GF-D8 (cell line): Measurements from ENCODE around the gene SEC22A.
A peak's percentile ranks its signal among the peaks of the same experiment; 100 is the strongest.

Experiments
- DNase-seq: peaks from one replicate; lab custom pipeline; 2025; lab: John Stamatoyannopoulos, UW

SEC22A gene, protein sequence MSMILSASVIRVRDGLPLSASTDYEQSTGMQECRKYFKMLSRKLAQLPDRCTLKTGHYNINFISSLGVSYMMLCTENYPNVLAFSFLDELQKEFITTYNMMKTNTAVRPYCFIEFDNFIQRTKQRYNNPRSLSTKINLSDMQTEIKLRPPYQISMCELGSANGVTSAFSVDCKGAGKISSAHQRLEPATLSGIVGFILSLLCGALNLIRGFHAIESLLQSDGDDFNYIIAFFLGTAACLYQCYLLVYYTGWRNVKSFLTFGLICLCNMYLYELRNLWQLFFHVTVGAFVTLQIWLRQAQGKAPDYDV

DNA sequence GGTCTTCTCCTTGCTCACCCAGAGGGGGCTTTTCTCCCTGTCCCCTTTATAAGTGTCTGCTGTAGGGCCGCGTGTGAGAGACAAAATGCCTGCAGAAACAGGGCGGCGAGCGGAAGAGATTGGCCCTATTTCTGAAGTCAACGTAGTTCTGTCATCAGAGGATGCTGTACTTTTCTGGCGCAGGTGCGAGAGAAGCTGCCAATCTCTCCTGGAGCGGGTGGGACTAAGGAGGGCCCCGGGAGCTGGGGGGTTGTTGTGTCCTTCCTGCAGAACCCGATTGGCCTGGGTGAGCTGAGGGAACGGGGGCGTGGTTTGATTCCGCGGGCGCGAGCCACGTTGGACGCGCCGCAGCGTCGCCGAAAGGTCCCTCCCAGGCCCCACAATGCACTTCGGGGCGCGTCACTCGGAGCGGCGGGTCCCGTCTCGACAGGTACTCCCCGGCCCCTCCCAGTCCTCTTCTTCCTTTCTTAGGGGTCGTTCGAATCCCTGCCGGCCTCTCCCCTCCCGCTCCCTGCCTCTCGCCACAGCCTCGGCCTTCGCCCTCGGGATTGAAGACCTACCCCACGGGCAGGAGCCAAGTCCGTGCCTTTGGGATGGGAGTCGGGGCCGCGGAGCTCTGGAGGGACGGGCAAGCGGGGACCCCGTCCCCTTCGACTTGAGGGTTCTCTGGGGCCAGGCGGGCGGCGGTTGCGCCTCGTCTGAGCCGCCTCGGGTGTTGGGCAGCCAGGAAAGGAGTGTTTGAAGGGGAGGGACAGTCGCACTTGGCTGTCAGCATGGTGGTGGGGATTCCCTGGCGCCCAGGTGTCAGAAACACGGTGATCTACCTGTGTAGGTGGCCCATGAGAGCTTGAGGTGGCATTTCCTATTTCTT is at the start of gene SEC22A:
TSS of gene SEC22A (plus strand) at position 387 of the 871 bp plus-strand sequence. CDS start 7,275 bp downstream, outside the sequence.
- peak; percentile 78 for DNase-seq

DNA sequence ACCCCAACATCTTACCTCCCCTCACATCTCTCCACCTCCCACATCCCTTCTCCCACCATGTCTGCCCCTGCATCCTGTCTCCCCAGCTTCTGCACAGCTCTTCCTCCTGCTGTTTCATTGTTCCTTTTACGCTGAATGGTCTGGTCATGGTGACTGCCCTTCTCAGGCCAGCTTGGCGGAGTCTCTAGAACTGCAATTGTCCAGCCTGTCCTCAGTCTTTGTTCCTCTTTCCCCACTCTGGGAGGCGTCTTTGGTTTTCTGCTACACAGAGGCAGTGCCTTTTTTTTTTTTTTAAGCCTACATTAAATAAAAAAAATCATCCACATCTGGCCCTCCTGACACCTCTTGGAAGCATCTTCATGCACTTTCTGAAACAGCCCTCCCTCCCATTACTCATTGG is 49.1 kb upstream of the SEC22A start:
- no peak for DNase-seq

DNA sequence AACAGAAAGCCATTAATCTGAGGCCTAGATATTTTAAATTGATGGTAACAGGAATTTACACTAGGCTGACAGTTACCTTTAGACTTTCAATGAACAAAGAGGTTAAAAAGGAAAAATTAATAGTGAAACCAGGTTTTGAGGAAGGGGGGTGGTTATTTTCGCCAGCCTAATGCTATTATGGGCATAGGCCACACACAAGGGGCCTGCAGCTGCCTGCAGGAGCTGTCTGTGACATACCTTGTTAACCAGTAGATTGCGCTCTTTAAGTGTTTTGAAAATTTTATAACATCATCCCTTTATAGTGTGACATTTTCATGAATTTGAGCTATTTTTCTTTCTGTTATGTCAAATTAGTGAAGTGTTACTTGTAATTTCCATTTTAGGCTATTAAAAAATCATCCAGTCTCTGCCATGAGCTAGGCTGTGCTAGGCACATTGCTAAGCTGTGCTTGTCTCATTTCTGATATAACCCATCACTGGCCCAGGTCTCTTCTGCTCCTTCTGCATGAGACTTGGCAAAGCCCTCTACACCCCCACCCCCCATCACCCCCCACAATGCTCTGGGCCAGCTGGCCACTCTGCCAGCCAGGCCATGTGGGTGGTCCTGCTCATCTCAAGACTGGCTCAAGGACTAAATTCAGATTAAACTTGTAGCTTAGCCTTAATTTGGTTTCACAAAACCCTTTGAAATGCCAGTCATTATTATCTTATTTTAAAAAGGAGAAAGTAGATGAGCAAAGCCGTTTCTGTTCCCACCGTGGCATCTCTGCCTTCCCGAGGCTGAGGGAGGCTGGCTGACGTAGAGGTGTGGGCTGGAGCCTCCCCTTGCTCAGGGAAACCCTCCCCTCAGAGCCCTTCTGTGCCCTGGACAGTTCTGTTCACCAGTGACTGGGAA is 48.4 kb upstream of the SEC22A start:
- DNase-seq: no peak

DNA sequence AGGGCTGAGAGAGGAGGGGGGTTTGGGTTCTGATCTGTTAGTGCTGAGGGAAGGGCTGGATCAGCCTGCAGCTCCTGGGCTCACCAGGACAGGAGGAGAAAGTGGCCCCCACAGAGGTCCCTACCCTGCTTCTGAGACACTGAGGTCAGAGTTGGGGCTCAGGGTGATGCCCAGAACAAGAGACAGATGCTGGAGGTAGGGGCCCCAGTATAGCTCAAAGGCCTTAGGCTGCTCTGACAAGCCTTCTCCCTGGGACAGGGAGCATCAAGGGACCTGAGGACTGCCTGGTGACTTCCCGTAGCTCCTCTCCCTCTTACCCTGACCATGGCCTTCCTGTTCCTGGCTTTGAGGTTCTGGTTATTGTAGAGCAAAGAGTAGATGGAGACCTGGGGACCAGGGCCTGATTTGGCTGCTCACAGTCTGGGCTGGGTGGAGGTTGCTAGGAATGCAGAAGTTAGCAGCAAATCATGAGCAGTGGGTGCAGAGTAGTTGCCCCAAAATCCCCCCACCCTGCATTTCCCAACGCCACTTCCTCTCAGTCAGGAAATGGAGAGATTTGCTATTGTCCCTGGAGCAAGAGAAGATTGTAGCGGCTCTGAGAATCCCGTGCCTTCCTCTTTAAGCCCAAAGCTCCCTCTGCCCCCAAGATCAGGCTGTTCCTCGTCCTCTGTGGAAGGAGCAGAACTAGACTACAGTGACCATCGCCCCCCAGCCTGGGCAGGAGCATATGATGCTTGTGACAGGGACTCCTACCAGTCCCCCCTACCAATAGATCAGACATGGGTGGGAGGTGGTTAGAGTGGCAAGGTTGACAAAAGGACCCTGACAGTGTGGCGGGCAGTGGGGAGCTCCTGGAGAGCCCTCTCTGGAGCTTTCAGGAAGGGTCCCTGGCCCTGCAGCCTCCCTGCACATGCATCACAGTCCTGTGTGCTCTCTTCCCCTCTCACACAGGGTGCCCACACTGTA is 47.4 kb upstream of the SEC22A start:
- no peak for DNase-seq

DNA sequence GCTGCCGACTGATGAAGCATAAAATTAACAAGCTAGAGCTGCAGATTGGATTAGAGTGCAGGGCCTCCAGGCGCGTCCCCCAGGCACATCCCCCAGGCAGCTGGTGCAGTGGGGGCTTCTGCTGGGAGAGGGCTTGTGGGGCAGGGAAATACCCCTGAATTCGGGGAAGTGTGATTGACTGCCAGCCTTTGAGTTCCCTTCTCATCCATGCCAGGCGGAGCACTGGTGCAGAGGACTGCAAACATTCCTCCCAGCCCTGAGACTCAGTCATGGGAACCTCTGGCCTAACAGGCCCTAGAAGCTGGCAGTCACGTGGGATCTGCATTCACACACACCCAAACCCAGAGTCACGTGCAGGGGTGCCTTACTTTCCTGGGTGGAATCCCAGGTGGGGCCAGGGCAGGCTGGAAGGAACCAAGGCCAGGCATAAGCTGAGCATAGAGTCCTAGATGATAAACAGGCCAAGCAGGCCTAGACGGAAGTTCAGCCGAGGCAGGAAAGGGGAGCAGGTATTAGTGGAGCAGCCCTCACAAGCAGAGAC is 46.2 kb upstream of the SEC22A start:
- DNase-seq: no peak

DNA sequence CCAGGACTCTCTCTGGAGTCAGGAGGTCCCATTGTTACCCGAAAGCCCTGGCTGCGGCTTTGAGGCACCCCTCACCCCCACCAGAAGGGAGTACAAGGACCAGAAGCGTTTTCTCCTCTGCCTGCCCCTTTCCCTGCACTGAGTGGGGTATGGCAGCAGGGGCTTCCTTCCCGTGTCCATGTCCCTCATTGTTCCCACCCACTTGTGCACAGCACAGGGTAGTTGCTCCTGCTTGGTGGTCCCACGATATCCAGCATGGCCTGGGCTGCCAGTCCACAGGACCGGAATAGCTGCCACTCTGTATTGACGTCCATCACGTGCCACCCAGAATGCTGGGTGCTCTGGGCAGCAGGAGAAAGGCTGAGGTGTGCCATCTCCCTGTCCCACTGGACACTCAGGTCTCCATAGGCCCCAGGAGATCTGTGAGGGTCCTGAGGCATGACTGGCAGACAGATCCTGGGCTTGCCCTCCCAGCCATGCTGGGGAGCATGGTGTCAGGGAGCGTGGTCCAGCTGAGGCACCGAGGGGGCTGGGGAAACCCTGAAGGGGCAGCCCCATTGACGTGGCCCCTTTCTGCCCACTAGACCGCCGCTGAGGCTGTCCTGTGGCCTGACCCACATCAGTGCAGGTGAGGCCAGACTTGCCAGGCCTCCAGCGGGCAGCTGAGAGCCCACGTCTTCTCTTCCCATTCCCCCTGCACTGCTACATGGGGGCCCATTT is 45.3 kb upstream of the SEC22A start:
- DNase-seq: no peak

DNA sequence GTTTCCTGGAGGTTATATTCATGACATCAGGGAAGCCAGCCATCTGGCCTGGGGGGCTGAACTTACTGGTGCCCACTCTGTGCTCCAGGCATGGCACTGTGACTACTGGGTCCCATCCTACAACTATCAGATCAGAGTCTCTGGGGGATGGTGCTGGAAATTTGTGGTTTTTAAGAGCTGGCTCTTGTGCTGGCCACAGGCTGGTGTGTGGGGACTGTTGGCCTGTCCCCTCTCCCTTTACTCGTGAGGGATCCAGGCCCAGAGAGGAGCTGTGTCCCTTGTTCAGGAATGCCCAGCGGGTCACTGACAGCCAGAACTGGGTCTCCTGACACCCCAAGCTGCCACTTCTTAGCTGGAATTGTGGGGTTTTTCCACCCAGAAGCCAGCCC is 44.5 kb upstream of the SEC22A start:
- no peak for DNase-seq

DNA sequence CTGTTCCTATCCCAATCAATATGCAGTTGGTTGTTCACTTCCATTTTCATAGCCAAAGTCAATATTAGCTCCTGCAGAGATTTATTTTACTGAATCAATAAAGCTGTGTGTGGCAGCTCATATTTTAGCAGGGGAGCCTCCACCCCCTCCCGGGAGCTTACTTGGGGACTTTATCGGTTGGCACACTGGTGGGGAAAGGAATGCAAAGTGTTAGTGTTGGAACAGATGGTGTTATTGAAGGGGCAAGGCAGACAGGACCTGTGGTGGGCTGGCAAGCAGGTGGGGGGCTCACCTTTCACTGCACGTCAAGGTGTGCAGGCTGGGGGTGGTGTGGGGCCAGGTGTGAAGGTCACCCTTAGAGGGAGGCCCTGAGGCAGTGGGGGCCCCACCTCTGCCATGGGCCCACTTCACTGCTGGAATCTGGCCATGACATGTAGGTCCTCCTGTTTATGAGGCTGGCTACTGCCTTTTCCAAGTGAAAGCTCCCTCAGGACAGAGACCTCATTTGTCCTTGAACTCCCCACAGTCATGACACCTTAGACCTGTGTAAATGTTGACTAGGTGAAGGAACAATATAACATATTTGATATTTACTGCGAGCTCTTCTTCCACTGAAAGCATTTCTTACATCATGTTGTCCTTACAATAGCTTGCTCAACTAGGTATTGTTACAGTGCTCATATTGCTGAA is 44.0 kb upstream of the SEC22A start:
- no peak for DNase-seq

DNA sequence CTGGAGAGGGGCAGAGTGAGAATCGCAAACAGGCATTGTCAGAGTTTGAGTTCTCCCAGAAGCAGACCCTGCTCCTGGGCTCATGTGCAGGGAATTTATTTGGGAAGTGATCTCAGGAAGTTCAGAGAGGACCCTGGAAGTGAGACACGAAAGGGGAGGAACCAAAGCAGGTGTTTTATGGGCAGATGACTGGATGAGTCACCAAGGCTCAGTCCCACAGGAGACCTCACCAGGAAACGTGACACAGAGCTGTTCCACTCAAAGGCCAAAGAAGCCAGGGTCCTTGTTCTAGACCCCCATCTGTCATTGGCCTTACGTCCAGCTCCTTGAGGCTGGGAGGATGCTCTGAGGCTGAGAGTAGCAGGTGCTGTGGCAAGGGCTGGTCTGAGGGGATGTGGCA is 43.4 kb upstream of the SEC22A start:
- no peak for DNase-seq

DNA sequence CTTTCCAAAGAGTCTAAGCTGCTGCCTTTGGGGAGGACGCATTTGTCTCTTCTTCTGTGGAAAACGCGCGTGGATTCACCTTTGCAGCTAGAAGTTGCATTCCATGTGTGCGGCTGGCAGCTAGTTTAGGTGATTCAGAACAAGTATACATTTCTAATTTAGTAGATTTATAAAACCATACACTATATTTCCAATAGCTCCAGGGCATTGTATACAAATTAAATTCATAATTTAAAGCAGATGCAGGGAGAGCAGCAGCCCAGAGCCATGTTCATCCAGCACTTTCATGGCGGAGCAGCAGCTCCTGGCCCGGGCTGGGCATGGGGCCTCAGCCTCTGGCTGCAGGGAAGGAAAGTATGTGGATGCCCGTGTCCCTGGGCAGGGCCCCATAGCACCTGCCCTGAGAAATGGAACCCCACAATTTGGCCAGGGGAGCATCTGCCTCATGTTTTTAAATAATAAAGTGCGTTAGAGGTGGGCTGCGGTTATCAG is 42.8 kb upstream of the SEC22A start:
- no peak for DNase-seq

DNA sequence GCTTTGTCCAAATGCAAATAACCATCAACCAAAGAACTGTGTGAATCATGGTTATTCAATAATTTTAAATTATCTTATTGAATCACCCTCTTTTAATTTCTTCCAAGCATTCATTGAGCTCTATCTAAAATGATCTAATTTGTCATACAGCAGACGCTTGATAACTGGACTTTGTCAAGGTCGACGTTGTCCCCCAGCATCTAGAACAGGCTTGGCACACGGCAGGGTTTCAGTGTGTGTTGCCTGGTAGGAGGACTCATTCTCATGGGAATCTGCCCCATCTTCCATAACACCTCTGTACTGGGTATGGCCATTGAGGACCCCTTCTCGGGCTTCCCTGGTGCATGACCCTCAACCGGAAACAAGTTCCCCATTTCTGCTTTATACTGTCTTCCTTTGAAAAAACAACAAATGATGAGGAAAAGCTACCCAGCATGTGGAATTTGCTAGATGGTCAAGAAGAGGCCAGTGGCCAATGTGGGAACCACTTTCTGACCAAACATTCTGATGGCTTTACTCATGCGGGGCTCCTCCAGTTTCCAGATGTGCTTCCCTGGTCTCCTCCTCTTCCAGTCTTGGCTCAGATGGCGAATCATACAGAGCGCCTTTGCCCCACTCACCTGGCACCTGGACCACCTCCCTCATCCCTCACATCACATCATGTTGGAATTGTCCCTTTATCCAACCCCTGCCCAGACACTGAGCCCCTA is 41.7 kb upstream of the SEC22A start:
- DNase-seq: no peak

DNA sequence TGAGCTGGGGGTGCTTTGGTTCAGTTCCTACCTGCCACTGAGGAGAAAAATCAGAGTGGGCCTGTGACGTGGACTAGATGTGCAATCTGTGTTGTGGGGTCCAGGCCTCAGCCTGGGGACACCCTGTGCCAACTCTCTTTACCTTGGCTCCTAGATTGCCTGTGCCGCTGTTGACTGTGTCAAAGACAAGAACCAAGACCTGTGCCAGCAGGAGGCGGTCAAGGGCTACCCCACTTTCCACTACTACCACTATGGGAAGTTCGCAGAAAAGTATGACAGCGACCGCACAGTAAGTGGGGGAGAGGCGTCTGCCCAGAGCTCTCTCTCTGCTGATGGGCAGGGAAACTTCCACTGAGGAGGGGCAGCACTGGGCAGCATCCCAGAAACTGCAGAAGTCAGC is 40.6 kb upstream of the SEC22A start:
- no peak for DNase-seq

DNA sequence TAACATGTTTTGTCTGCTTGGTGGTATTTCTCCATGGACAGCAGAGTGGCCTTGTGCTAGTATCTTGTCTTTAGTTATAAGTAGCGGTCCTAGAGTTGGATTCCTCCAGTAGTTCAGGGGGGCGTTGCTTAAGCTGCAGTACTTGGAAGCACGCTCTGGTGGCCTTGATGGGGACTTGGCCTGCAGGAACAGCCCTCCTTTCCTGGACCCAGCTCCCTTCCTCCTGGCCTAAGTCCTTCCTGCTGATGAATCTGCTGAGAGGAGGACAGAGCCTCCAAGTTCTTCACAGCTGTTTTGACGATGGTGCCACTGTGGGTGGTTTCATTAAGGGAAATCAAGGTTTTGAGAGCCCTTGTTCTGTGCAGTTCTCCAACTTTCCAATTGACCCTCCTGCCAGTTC is 38.6 kb upstream of the SEC22A start:
- DNase-seq: no peak

DNA sequence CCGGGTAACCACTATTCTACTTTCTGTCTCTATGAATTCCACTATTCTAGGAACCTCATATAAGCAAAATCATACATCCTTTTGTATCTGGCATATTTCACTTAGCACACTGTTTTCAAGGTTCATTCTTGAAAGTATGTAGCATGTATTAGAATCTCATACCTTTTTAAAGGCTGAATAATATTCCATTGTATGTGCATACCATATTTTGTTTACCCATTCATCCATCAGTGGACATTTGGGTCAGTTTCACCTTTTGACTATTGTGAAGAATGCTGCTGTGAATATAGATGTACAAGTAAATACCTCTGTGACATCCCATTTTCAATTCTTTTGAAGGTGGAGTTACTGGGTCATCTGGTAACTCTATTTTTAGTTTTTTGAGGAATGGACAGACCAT is 36.6 kb upstream of the SEC22A start:
- DNase-seq: no peak

DNA sequence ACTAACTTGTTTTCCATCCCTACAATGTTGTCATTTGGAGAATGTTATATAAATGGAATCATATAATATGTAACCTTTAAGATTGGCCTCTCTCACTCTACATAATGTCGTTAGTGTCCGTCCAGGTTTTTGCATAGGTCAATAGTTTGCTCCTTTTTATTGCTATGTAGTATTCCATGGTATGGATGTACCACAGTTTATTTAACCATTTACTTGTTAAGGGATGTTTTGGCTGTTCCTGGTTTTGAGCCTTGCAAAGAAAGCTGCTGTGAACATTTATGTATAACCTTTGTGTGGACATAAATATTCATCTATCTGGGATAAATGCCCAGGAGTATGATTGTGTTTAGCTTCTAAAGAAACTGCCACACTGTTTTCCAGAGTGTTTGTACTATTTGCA is 34.1 kb upstream of the SEC22A start:
- DNase-seq: no peak

DNA sequence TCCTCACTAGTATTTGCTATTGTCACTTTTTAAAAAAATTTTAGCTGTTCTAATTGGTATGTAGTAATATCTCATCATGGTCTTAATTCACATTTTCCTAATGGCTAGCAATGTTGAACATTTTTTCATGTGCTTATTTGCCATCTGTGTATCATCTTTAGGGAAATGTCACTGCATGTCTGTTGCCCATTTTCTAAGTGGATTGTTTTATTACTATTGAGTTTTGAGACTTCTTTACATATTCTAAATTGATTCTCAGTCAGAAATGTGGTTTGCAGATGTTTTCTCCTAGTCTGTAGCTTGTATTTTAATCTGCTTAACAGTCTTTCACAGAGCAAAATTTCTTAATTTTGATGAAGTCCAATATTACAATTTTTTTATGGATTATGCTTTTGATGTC is 33.6 kb upstream of the SEC22A start:
- DNase-seq: no peak

DNA sequence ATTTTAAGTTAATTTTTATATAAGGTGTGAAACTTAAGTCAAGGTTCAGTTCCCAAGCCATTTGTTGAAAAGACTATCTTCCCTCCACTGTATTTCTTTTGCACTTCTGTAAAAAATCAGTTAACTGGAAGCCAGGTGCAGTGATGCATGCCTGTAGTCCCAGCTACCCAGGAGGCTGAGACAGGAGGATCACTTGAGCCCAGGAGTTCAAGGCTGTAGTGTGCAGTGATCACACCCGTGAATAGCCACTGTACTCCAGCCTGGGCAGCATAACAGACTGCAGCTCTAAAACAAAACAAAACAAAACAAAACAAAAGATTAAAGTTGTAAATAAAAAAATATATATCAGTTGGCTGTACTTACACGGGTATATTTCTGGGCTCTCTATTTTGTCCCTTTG is 33.1 kb upstream of the SEC22A start:
- DNase-seq: no peak

DNA sequence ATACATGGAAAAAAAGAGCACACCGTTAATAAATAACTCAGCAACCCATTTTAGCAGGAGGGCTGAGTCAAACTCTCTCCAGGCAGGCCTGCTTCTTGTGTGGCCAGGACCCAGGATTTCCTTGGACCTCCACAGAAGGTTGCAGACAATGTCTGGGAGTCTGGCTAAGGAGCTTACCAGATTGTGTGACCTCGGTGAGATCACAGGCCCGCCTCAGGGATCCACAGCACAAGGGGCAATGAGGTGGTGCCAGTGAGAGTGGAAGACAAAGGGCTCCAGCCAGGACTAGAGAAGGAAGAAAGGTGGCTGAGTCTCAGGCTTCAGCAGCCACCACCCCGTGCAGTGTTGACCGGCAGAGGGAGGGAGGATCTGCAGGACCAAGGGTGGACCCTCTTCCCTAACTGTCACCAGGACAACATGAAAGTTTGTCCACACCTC is 32.2 kb upstream of the SEC22A start:
- DNase-seq: no peak

DNA sequence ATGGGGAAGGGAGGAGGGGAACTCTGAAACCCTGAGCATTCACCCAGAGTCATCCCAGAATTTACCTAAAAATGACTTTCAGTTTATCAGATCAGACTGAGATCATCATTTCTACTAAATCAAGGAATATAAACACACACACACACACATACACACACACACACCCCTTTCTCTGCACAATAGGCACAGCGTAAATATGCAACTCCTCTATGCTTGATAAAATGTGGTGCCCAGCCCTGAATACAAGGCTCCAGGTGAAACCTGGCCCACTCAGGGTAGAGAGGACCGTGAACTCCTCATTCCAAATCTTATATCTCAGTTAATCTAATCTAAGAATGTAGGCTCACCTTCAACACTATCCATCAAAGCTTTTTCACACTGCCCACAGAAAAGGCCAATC is 31.8 kb upstream of the SEC22A start:
- no peak for DNase-seq
